Erythroblast (primary cell): ENCODE results near the gene NRP1.
"Not testable (repeated sequence)": the region's sequence is repeated elsewhere in the genome, so short reads cannot be mapped to it uniquely, and the experiment has no call there.

Experiments
- DNase-seq, 2 experiments: peaks; one replicate each; lab custom pipeline; 2025; lab: John Stamatoyannopoulos, UW
- GATA1 ChIP-seq: IDR thresholded peaks from 2 replicates; pipeline ENCODE4 v1.6.1; 2011; ENCODE audit warnings: low read depth, mild to moderate bottlenecking, control low read depth, low read length, moderate library complexity
- POLR2A ChIP-seq: IDR thresholded peaks from 2 replicates; pipeline ENCODE4 v1.6.1; 2011; ENCODE audit warnings: mild to moderate bottlenecking, low read length

NRP1 gene

GRCh38 chr10:33301097-33301789, 33.2 kb downstream of the NRP1 start:
- DNase-seq: no peak

GRCh38 chr10:33300544-33300943, 33.9 kb downstream of the NRP1 start:
- not testable (repeated sequence) for DNase-seq

More at GRCh38 chr10:33301097-33301789, 33.2 kb downstream of the NRP1 start:
- no peak for TF ChIP-seq POLR2A
- no peak for TF ChIP-seq GATA1

- DNase-seq: no peak
- no peak for TF ChIP-seq GATA1
These were observed 35.6 kb downstream of the NRP1 start for GRCh38 chr10:33298893-33299292.

GRCh38 chr10:33298110-33298509, 36.4 kb downstream of the NRP1 start:
- no peak for TF ChIP-seq GATA1
- TF ChIP-seq POLR2A: no peak
- DNase-seq: no peak

- DNase-seq: no peak
- TF ChIP-seq POLR2A (no peak), GATA1 (no peak)
These were observed 38.6 kb downstream of the NRP1 start for GRCh38 chr10:33295851-33296250.

- TF ChIP-seq GATA1 (no peak), POLR2A (no peak)
- no peak for DNase-seq
These were observed 40.8 kb downstream of the NRP1 start for GRCh38 chr10:33293531-33294170.

- no peak for DNase-seq
- TF ChIP-seq POLR2A (no peak), GATA1 (no peak)
These were observed 41.4 kb downstream of the NRP1 start for GRCh38 chr10:33293076-33293475.

GRCh38 chr10:33291053-33291592, 43.3 kb downstream of the NRP1 start:
- DNase-seq: no peak

GRCh38 chr10:33290321-33291052, 44.0 kb downstream of the NRP1 start:
- DNase-seq: no peak
- TF ChIP-seq POLR2A: no peak
- TF ChIP-seq GATA1: no peak

More at GRCh38 chr10:33291053-33291592, 43.3 kb downstream of the NRP1 start:
- TF ChIP-seq GATA1 (no peak), POLR2A (no peak)

GRCh38 chr10:33289776-33290175, 44.7 kb downstream of the NRP1 start:
- DNase-seq: no peak
- no peak for TF ChIP-seq GATA1

GRCh38 chr10:33288127-33288526, 46.3 kb downstream of the NRP1 start:
- TF ChIP-seq POLR2A (no peak), GATA1 (no peak)
- no peak for DNase-seq

- DNase-seq: no peak
- no peak for TF ChIP-seq GATA1
- no peak for TF ChIP-seq POLR2A
These were observed 47.4 kb downstream of the NRP1 start for GRCh38 chr10:33287112-33287511.

GRCh38 chr10:33286157-33286934, 48.1 kb downstream of the NRP1 start:
- TF ChIP-seq GATA1 (no peak), POLR2A (no peak)
- no peak for DNase-seq

- TF ChIP-seq POLR2A (no peak), GATA1 (no peak)
- no peak for DNase-seq
These were observed 49.5 kb downstream of the NRP1 start for GRCh38 chr10:33284945-33285344.
